Measurements from ENCODE around the gene C18orf63. TPM values are rescaled to one million over a fixed set of nuclear protein-coding genes. Genes with fewer than 3 reads are reported as not detected.
"Not testable (repeated sequence)": the region's sequence is repeated elsewhere in the genome, so short reads cannot be mapped to it uniquely, and the experiment has no call there.

The C18orf63 gene
- total RNA-seq, 1 donor from 2014 or later = not detected

DNA sequence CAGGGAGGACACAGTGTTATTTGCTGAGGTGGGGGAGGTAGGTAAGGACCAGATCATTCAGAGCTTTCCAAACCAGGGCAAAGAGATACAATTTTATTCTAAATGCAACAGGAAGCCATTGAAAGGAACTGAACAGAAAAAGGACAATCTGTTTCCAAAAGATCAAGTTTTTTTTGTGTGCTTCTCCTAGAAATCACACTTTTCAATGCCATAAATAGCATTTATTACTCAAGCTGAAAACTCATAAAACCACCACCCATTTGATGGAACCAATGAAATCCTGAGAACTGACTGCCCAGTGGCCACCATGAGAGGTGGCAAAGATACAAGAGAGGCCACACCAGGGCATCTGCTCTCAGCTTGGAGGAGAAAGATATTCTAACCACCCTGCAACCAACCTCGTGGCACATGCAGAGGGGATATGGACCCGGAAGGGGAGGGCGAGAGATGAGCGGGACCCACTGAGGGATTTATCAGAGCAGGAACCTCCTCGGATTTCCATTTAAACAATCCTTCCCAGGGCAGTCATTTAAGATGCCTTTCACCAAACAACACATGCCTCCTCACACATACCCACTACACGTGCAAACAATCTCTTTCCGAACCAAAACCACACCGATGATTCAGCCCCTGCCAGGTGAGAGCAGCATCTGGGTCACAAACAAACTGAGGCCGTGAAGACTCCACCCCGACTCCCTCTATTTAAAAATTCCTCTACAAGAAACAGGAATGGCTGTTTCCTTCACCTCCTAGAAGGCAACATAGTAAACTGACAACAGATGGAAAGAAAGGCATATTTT lies 32.7 kb upstream of the C18orf63 start:
- H3K4me1 Mint-ChIP-seq (ENCODE audit: low read depth, unreplicated experiment) = peaks cover 41% of the 10 kb centered on the region
- TF ChIP-seq, protein P1, sequence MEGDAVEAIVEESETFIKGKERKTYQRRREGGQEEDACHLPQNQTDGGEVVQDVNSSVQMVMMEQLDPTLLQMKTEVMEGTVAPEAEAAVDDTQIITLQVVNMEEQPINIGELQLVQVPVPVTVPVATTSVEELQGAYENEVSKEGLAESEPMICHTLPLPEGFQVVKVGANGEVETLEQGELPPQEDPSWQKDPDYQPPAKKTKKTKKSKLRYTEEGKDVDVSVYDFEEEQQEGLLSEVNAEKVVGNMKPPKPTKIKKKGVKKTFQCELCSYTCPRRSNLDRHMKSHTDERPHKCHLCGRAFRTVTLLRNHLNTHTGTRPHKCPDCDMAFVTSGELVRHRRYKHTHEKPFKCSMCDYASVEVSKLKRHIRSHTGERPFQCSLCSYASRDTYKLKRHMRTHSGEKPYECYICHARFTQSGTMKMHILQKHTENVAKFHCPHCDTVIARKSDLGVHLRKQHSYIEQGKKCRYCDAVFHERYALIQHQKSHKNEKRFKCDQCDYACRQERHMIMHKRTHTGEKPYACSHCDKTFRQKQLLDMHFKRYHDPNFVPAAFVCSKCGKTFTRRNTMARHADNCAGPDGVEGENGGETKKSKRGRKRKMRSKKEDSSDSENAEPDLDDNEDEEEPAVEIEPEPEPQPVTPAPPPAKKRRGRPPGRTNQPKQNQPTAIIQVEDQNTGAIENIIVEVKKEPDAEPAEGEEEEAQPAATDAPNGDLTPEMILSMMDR (IDR thresholded peaks at IDR 0.05; ENCODE audit: partially characterized antibody, unreplicated experiment) = no peak
- no peak for DNase-seq
- H3K27me3 Mint-ChIP-seq (ENCODE audit: unreplicated experiment) = peaks cover 22% of the 10 kb centered on the region
- no peak overlapping the region for H3K4me3 Mint-ChIP-seq (ENCODE audit: unreplicated experiment)
- H3K9me3 Mint-ChIP-seq (ENCODE audit: unreplicated experiment) = peaks cover 16% of the 10 kb centered on the region
- H3K36me3 Mint-ChIP-seq (ENCODE audit: unreplicated experiment) = no peaks in the 10 kb centered on the region
- peak overlapping the region; percentile 72 for H3K27ac Mint-ChIP-seq (ENCODE audit: unreplicated experiment)

DNA sequence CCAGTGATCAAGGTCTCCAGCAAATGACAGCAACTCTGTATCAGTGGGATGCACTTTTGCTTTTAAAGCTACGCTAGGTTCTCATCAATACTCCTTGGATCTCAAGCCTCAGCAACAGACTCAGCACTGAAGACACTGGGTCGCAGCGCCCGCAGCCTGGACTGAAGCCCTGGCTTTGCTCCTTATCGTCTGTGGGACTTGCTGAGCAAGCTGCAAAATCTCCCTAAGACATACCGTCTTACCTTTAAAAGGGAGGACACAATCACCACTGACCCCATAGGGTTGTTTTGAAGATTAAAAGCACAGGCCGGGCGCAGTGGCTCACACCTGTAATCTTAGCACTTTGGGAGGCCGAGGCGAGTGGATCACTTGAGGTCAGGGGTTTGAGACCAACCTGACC lies 32.0 kb upstream of the C18orf63 start:
- Mint-ChIP-seq H3K4me3 (ENCODE audit: unreplicated experiment) (no peak overlapping the region), H3K36me3 (ENCODE audit: unreplicated experiment) (no peaks in the 10 kb centered on the region), H3K9me3 (ENCODE audit: unreplicated experiment) (peaks cover 16% of the 10 kb centered on the region), H3K4me1 (ENCODE audit: low read depth, unreplicated experiment) (peaks cover 36% of the 10 kb centered on the region), H3K27me3 (ENCODE audit: unreplicated experiment) (peaks cover 22% of the 10 kb centered on the region), H3K27ac (ENCODE audit: unreplicated experiment) (no peak overlapping the region)
- TF ChIP-seq, protein P1 (IDR thresholded peaks at IDR 0.05; ENCODE audit: partially characterized antibody, unreplicated experiment) = no peak
- DNase-seq = no peak

DNA sequence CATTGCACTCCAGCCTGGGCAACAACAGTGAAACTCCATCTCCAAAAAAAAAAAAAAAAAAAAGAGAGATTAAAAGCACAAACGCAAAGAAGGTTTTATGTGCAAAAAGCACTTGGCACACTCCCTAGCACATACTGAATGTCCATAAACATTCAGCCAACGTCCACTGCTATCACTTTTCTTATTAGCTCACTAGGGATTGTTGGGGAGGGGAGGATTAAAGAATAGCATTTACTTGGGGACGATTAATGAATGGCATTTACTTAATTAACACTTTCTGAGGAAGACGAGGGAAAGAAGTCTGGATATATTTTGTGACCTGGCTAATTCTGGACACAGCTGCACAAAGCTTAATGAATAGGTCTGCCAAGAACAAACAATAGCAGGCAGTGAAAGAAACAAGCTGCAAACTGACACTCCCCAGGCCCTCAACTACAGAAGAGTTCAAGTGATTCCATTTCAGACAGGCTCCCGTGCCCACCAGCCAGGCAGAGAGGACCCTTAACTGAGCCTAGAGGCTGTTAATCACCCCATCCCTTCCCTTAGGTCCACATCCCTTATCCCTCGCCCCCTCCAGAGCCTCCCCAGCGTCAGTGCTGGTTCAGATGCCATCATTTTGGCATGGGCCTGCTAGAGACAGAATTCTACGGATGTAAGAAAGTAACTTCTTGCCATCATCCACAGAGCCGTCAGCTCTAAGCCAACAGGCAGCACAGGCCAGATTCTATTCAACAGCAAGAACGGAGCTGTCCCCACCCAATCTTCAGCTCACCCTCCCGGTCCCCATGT lies 31.3 kb upstream of the C18orf63 start:
- H3K4me3 Mint-ChIP-seq (ENCODE audit: unreplicated experiment) = no peak overlapping the region
- peaks cover 36% of the 10 kb centered on the region for H3K4me1 Mint-ChIP-seq (ENCODE audit: low read depth, unreplicated experiment)
- H3K36me3 Mint-ChIP-seq (ENCODE audit: unreplicated experiment) = no peaks in the 10 kb centered on the region
- peaks cover 22% of the 10 kb centered on the region for H3K27me3 Mint-ChIP-seq (ENCODE audit: unreplicated experiment)
- TF ChIP-seq, protein P1 (IDR thresholded peaks at IDR 0.05; ENCODE audit: partially characterized antibody, unreplicated experiment) = no peak
- peaks cover 16% of the 10 kb centered on the region for H3K9me3 Mint-ChIP-seq (ENCODE audit: unreplicated experiment)
- DNase-seq = no peak
- no peak overlapping the region for H3K27ac Mint-ChIP-seq (ENCODE audit: unreplicated experiment)

DNA sequence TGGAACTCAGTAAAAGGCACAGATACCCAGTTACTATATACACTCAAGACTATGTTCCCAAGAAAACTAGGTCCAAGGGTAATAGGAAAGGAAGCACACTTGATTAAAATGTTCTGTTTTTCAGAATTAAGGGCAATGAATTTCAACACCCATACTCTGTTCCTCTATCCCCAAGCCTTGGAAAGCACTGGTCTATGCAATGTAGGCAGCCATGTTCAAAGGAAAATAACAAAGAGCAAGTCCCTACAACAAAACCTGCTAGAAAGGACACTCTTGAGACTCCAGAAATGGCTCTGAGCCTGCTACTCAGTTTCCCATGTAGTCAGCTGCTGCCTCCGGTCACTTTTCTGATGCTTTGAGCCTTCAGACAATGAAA lies 30.7 kb upstream of the C18orf63 start:
- H3K4me1 Mint-ChIP-seq (ENCODE audit: low read depth, unreplicated experiment) = peaks cover 34% of the 10 kb centered on the region
- no peak overlapping the region for H3K27ac Mint-ChIP-seq (ENCODE audit: unreplicated experiment)
- no peak overlapping the region for H3K4me3 Mint-ChIP-seq (ENCODE audit: unreplicated experiment)
- H3K36me3 Mint-ChIP-seq (ENCODE audit: unreplicated experiment) = no peaks in the 10 kb centered on the region
- TF ChIP-seq, protein P1 (IDR thresholded peaks at IDR 0.05; ENCODE audit: partially characterized antibody, unreplicated experiment) = no peak
- H3K27me3 Mint-ChIP-seq (ENCODE audit: unreplicated experiment) = peaks cover 20% of the 10 kb centered on the region
- peaks cover 16% of the 10 kb centered on the region for H3K9me3 Mint-ChIP-seq (ENCODE audit: unreplicated experiment)
- no peak for DNase-seq

DNA sequence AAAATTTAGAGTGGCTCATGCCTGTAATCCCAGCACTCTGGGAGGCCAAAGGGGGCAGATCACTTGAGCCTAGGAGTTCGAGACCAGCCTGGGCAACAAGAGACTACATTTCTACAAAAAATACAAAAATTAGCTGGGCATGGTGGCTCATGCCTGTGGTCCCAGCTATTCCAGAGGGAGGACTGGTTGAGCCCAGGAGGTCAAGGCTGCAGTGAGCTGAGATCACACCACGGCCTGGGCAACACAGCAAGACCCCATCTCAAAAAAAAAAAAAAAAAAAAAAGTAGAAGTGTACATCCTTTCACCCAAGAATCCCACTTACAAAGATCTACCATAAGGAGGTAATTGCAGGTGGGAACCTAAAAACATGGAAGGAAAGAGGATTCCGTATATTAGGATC lies 30.1 kb upstream of the C18orf63 start:
- peaks cover 32% of the 10 kb centered on the region for H3K4me1 Mint-ChIP-seq (ENCODE audit: low read depth, unreplicated experiment)
- H3K27ac Mint-ChIP-seq (ENCODE audit: unreplicated experiment); DNase-seq; H3K4me3 Mint-ChIP-seq (ENCODE audit: unreplicated experiment); H3K36me3 Mint-ChIP-seq (ENCODE audit: unreplicated experiment): not testable (repeated sequence)
- H3K27me3 Mint-ChIP-seq (ENCODE audit: unreplicated experiment) = peaks cover 20% of the 10 kb centered on the region
- H3K9me3 Mint-ChIP-seq (ENCODE audit: unreplicated experiment) = peaks cover 16% of the 10 kb centered on the region

All from glutamatergic neuron (in vitro differentiated cells).